GM21529 (cell line): ENCODE data around the gene METTL15.
A peak's percentile ranks its signal among the peaks of the same experiment; 100 is the strongest.
"Not testable (repeated sequence)": the region's sequence is repeated elsewhere in the genome, so short reads cannot be mapped to it uniquely, and the experiment has no call there.

Source experiments
- ATAC-seq: cut with Tn5 transposase; IDR thresholded peaks from one replicate; pipeline ENCODE4 v1.9.1; 2021; ENCODE audit not compliant: unreplicated experiment

The METTL15 gene

GRCh38 chr11:28107750-28108618 lies at the start of gene METTL15, which contains the start of gene KIF18A:
Gene METTL15, plus strand, starts transcription at chr11:28108388. Its CDS starts 4,947 bp downstream, at chr11:28113335.
Gene KIF18A, minus strand, starts transcription at chr11:28108156. Its CDS starts 10,209 bp downstream, at chr11:28097947.
- ATAC-seq: peak; percentile 91

GRCh38 chr11:28071305-28071704 lies 36.9 kb upstream of the METTL15 start:
- ATAC-seq: no peak

- ATAC-seq: no peak
Observed at GRCh38 chr11:28072321-28072720, 35.9 kb upstream of the METTL15 start.

GRCh38 chr11:28077521-28077920 lies 30.7 kb upstream of the METTL15 start:
- ATAC-seq: no peak

GRCh38 chr11:28083118-28083517 lies 25.1 kb upstream of the METTL15 start:
- ATAC-seq: no peak

- no peak for ATAC-seq
Observed at GRCh38 chr11:28086569-28086968, 21.6 kb upstream of the METTL15 start.

- not testable (repeated sequence) for ATAC-seq
Observed at GRCh38 chr11:28087192-28087591, 21.0 kb upstream of the METTL15 start.

- not testable (repeated sequence) for ATAC-seq
Observed at GRCh38 chr11:28087693-28088092, 20.5 kb upstream of the METTL15 start.

GRCh38 chr11:28089378-28089777 lies 18.8 kb upstream of the METTL15 start:
- ATAC-seq: no peak

GRCh38 chr11:28090052-28090749 lies 18.0 kb upstream of the METTL15 start:
- no peak for ATAC-seq

- no peak for ATAC-seq
Observed at GRCh38 chr11:28092786-28093185, 15.4 kb upstream of the METTL15 start.

- no peak for ATAC-seq
Observed at GRCh38 chr11:28098257-28098656, 9.9 kb upstream of the METTL15 start.

GRCh38 chr11:28099715-28100114 lies 8.5 kb upstream of the METTL15 start:
- ATAC-seq: no peak

GRCh38 chr11:28100665-28101064 lies 7.5 kb upstream of the METTL15 start:
- ATAC-seq: no peak

GRCh38 chr11:28102300-28102699 lies 5.9 kb upstream of the METTL15 start:
- ATAC-seq: not testable (repeated sequence)

GRCh38 chr11:28104425-28104824 lies 3.8 kb upstream of the METTL15 start:
- ATAC-seq: no peak

- no peak for ATAC-seq
Observed at GRCh38 chr11:28104984-28105383, 3.2 kb upstream of the METTL15 start.

GRCh38 chr11:28105869-28106268 lies 2.3 kb upstream of the METTL15 start:
- ATAC-seq: no peak

GRCh38 chr11:28106353-28107043 lies 1.7 kb upstream of the METTL15 start:
- ATAC-seq: no peak

GRCh38 chr11:28107191-28107749 lies 918 bp upstream of the METTL15 start:
- peak; percentile 3 for ATAC-seq

GRCh38 chr11:28108958-28109357 lies 770 bp downstream of the METTL15 start:
- no peak for ATAC-seq
